Neural progenitor cell (in vitro differentiated cells): ENCODE measurements around the gene PLEKHG7. TPM values are rescaled to one million over a fixed set of nuclear protein-coding genes. Genes with fewer than 3 reads are reported as not detected.

Experiments used
- DNase-seq: peaks from one replicate; pipeline ENCODE4 v3.0.0-alpha.2; 2016; ENCODE audit warnings: low spot score
- H2AFZ ChIP-seq: fragments of 200-600 bp; sonication (generic); replicated peaks from 2 replicates; pipeline ENCODE4 v1.6.1; 2016; ENCODE audit warnings: antibody characterized with exemption
- H3F3A ChIP-seq: fragments of 200-600 bp; sonication (generic); 2 replicates; pipeline ENCODE4 v1.6.1; 2016; ENCODE audit warnings: antibody characterized with exemption, low read depth
- H3K27ac ChIP-seq: fragments of 200-600 bp; sonication (generic); 2 replicates; pipeline ENCODE4 v1.5.1; 2016; ENCODE audit warnings: mild to moderate bottlenecking
- H3K27me3 ChIP-seq: fragments of 200-600 bp; sonication (generic); 2 replicates; pipeline ENCODE4 v1.6.1; 2016; ENCODE audit warnings: mild to moderate bottlenecking, moderate library complexity
- H3K36me3 ChIP-seq: fragments of 200-600 bp; sonication (generic); 2 replicates; pipeline ENCODE4 v1.5.1; 2016
- H3K4me1 ChIP-seq: fragments of 200-600 bp; sonication (generic); 2 replicates; pipeline ENCODE4 v1.6.1; 2016; ENCODE audit warnings: mixed run types
- H3K4me2 ChIP-seq: fragments of 200-600 bp; sonication (generic); 2 replicates; pipeline ENCODE4 v1.6.1; 2016
- H3K4me3 ChIP-seq: fragments of 200-600 bp; sonication (generic); 2 replicates; pipeline ENCODE4 v1.5.1; 2016
- H3K79me2 ChIP-seq: fragments of 200-600 bp; sonication (generic); 2 replicates; pipeline ENCODE4 v1.6.1; 2016; ENCODE audit warnings: low read depth
- H3K9ac ChIP-seq: fragments of 200-600 bp; sonication (generic); 2 replicates; pipeline ENCODE4 v1.6.1; 2016
- H3K9me3 ChIP-seq: fragments of 200-600 bp; sonication (generic); 2 replicates; pipeline ENCODE4 v1.5.1; 2016; ENCODE audit warnings: low read depth
- H4K20me1 ChIP-seq: fragments of 200-600 bp; sonication (generic); 2 replicates; pipeline ENCODE4 v1.6.1; 2016; ENCODE audit warnings: low read depth
- H3K27ac Mint-ChIP-seq: 3 replicates; pipeline ENCODE4 v1.8.0; 2021; ENCODE audit warnings: mixed read lengths
- H3K27me3 Mint-ChIP-seq: 2 replicates; pipeline ENCODE4 v1.8.0; 2022; ENCODE audit warnings: low read depth, mild to moderate bottlenecking, inconsistent platforms, moderate library complexity, mixed read lengths; ENCODE audit not compliant: insufficient read depth
- H3K36me3 Mint-ChIP-seq: 3 replicates; pipeline ENCODE4 v1.8.0; 2021; ENCODE audit warnings: mixed read lengths
- H3K4me1 Mint-ChIP-seq: 3 replicates; pipeline ENCODE4 v1.8.0; 2021; ENCODE audit warnings: mixed read lengths
- H3K4me3 Mint-ChIP-seq: 3 replicates; pipeline ENCODE4 v1.8.0; 2021; ENCODE audit warnings: mild to moderate bottlenecking, moderate library complexity, mixed read lengths
- H3K9me3 Mint-ChIP-seq: 3 replicates; pipeline ENCODE4 v1.8.0; 2020; ENCODE audit warnings: mixed read lengths
- CTCF ChIP-seq: fragments of 200-600 bp; sonication (generic); IDR thresholded peaks from 2 replicates; pipeline ENCODE4 v1.5.1; 2017; ENCODE audit warnings: antibody characterized with exemption, mild to moderate bottlenecking
- EZH2 ChIP-seq: fragments of 200-600 bp; sonication (generic); IDR thresholded peaks from 2 replicates; pipeline ENCODE4 v1.6.1; 2017; ENCODE audit warnings: antibody characterized with exemption, mild to moderate bottlenecking, moderate library complexity
- EZH2phosphoT487 ChIP-seq: fragments of 200-600 bp; sonication (generic); IDR thresholded peaks from 2 replicates; pipeline ENCODE4 v1.6.1; 2017; ENCODE audit warnings: antibody characterized with exemption
- total RNA-seq: library from RNA; depleted of rRNA; stranded (reverse); fragments of >200 nt; gene quantifications from 2 replicates; pipeline ENCODE4 v1.2.3, GENCODE V29; 2015; ENCODE audit warnings: low replicate concordance

PLEKHG7 gene
- total RNA-seq, 1 donor from 2014 or later = not detected

- peaks cover 8% of the 10 kb centered on the region for H3K4me1 ChIP-seq
- no peak overlapping the region for H3K4me3 Mint-ChIP-seq
- no peak overlapping the region for H3K9ac ChIP-seq
- H4K20me1 ChIP-seq = no peaks in the 10 kb centered on the region
- no peak overlapping the region for H3K27ac Mint-ChIP-seq
- no peak for DNase-seq
- H3K27me3 ChIP-seq = no peaks in the 10 kb centered on the region
- H3F3A ChIP-seq = no peaks in the 10 kb centered on the region
- H3K79me2 ChIP-seq = no peaks in the 10 kb centered on the region
- H3K9me3 Mint-ChIP-seq = peaks cover 10% of the 10 kb centered on the region
- no peak overlapping the region for H3K4me3 ChIP-seq
- no peaks in the 10 kb centered on the region for H3K36me3 ChIP-seq
- H3K4me2 ChIP-seq = no peak overlapping the region
- peaks cover 8% of the 10 kb centered on the region for H3K4me1 Mint-ChIP-seq
- peaks cover 2% of the 10 kb centered on the region for H3K9me3 ChIP-seq
- no peak for TF ChIP-seq EZH2phosphoT487
- TF ChIP-seq EZH2 = no peak
- TF ChIP-seq CTCF = no peak
- no peaks in the 10 kb centered on the region for H3K27me3 Mint-ChIP-seq
- H2AFZ ChIP-seq = no peak overlapping the region
- H3K27ac ChIP-seq = no peak overlapping the region
- H3K36me3 Mint-ChIP-seq = no peaks in the 10 kb centered on the region
These were observed 16.9 kb downstream of the PLEKHG7 start for GRCh38 chr12:92719674-92720073.

GRCh38 chr12:92721130-92721529, 18.3 kb downstream of the PLEKHG7 start:
- H3F3A ChIP-seq = no peaks in the 10 kb centered on the region
- peaks cover 8% of the 10 kb centered on the region for H3K9me3 ChIP-seq
- no peak overlapping the region for H3K4me3 ChIP-seq
- H4K20me1 ChIP-seq = no peaks in the 10 kb centered on the region
- no peaks in the 10 kb centered on the region for H3K36me3 ChIP-seq
- no peak overlapping the region for H3K27ac ChIP-seq
- H3K27me3 ChIP-seq = no peaks in the 10 kb centered on the region
- Mint-ChIP-seq H3K27ac (no peak overlapping the region), H3K27me3 (no peaks in the 10 kb centered on the region), H3K9me3 (peaks cover 6% of the 10 kb centered on the region), H3K36me3 (no peaks in the 10 kb centered on the region), H3K4me1 (peaks cover 8% of the 10 kb centered on the region), H3K4me3 (no peak overlapping the region)
- H2AFZ ChIP-seq = no peak overlapping the region
- no peaks in the 10 kb centered on the region for H3K79me2 ChIP-seq
- H3K4me2 ChIP-seq = no peak overlapping the region
- peaks cover 8% of the 10 kb centered on the region for H3K4me1 ChIP-seq
- DNase-seq = no peak
- H3K9ac ChIP-seq = no peak overlapping the region
- TF ChIP-seq EZH2phosphoT487 (no peak), CTCF (no peak), EZH2 (no peak)

- Mint-ChIP-seq H3K4me1 (peaks cover 5% of the 10 kb centered on the region), H3K9me3 (peaks cover 6% of the 10 kb centered on the region), H3K27ac (no peak overlapping the region), H3K27me3 (no peaks in the 10 kb centered on the region), H3K4me3 (no peak overlapping the region), H3K36me3 (no peaks in the 10 kb centered on the region)
- TF ChIP-seq CTCF (no peak), EZH2 (no peak), EZH2phosphoT487 (no peak)
- no peak overlapping the region for H3K9ac ChIP-seq
- no peak overlapping the region for H2AFZ ChIP-seq
- H3K4me1 ChIP-seq = peaks cover 4% of the 10 kb centered on the region
- no peaks in the 10 kb centered on the region for H3K27me3 ChIP-seq
- H3K36me3 ChIP-seq = no peaks in the 10 kb centered on the region
- H4K20me1 ChIP-seq = no peaks in the 10 kb centered on the region
- H3K79me2 ChIP-seq = no peaks in the 10 kb centered on the region
- H3K27ac ChIP-seq = no peak overlapping the region
- H3F3A ChIP-seq = no peaks in the 10 kb centered on the region
- H3K4me2 ChIP-seq = no peak overlapping the region
- no peak for DNase-seq
- no peak overlapping the region for H3K4me3 ChIP-seq
- H3K9me3 ChIP-seq = peaks cover 8% of the 10 kb centered on the region
These were observed 18.9 kb downstream of the PLEKHG7 start for GRCh38 chr12:92721656-92722055.
